ENCODE results near the gene WAS.

GRCh38 chrX:48696909-48697727 is 13.5 kb downstream of the WAS start:
- TF ChIP-seq CTCF (IDR thresholded peaks at IDR 0.05; ENCODE audit: low read depth, low read length): no peak
- TF ChIP-seq MAX (IDR thresholded peaks at IDR 0.05; ENCODE audit: low read depth, low read length): no peak
- TF ChIP-seq POLR2A (IDR thresholded peaks at IDR 0.05; ENCODE audit: extremely low read depth, insufficient read length): no peak
- TF ChIP-seq MYC (IDR thresholded peaks at IDR 0.05; ENCODE audit: low read depth, low read length): no peak

Data from NB4 (cell line).